Activated T-cell treated with anti-CD3 and anti-CD28 coated beads, Interleukin-2, amount 50 U/mL, for 72 hours (primary cell): ENCODE results near the gene ZNF705A. TPM values are rescaled to one million over a fixed set of nuclear protein-coding genes. Genes with fewer than 3 reads are reported as not detected.
"Not testable (repeated sequence)": the region's sequence is repeated elsewhere in the genome, so short reads cannot be mapped to it uniquely, and the experiment has no call there.

Source experiments
- ATAC-seq, 2 donors: fragments of 150-1000 bp; cut with Tn5 transposase; replicated peaks in 1 of 2; 2 replicates each; pipeline ENCODE4 v1.10.0; 2021; ENCODE audit warnings: moderate library complexity in 2 of 2, mild to moderate bottlenecking in 1 of 2
- DNase-seq, 2 donors: peaks; one replicate each; pipeline ENCODE4 v3.0.0; 2021 to 2022; ENCODE audit warnings: mixed read lengths in 1 of 2
- H3K27ac Mint-ChIP-seq: one replicate; pipeline ENCODE4 v1.8.0; 2022; ENCODE audit warnings: mild to moderate bottlenecking, moderate library complexity, mixed read lengths
- H3K27me3 Mint-ChIP-seq: one replicate; pipeline ENCODE4 v1.8.0; 2022; ENCODE audit warnings: low read depth, mixed read lengths
- H3K36me3 Mint-ChIP-seq, 2 donors: one replicate each; pipeline ENCODE4 v1.8.0; 2022; ENCODE audit warnings: mixed read lengths in 2 of 2, mild to moderate bottlenecking in 1 of 2; ENCODE audit not compliant: insufficient read depth in 2 of 2
- H3K4me1 Mint-ChIP-seq: one replicate; pipeline ENCODE4 v1.8.0; 2022; ENCODE audit warnings: low read depth, mixed read lengths
- H3K4me3 Mint-ChIP-seq, 2 donors: one replicate each; pipeline ENCODE4 v1.8.0; 2022; ENCODE audit warnings: mild to moderate bottlenecking in 2 of 2, mixed read lengths in 2 of 2, moderate library complexity in 2 of 2
- H3K9me3 Mint-ChIP-seq, 2 donors: one replicate each; pipeline ENCODE4 v1.8.0; 2022; ENCODE audit warnings: mixed read lengths in 2 of 2
- total RNA-seq, 2 donors: library from RNA; stranded (reverse); gene quantifications; one replicate each; pipeline ENCODE4 v1.2.3, GENCODE V29; 2022

Gene ZNF705A
- total RNA-seq, 2 donors from 2014 or later: not detected

DNA sequence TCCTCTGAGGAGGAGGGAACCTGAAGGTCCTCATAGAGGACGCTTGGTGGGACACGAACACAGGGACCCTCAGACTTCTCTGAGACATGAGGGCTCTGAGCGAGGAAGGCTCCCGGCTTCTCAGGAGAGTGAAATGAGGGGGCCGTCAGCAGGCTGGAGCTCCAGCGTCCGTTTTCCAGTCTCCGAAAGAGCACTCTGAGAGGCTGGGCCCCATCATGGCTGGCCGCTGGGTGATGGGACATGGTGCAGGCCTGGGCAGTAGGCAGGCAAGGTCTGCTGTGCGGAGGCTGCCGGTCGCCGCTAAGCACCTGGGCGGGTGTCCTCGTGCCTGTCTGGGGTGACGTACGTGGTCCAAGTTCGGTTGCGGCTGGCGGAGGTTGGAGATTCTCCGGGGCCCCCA is 65.0 kb downstream of the ZNF705A start:
- not testable (repeated sequence) for H3K27ac Mint-ChIP-seq, H3K4me3 Mint-ChIP-seq, DNase-seq, H3K4me1 Mint-ChIP-seq, H3K9me3 Mint-ChIP-seq, H3K27me3 Mint-ChIP-seq, ATAC-seq, H3K36me3 Mint-ChIP-seq

DNA sequence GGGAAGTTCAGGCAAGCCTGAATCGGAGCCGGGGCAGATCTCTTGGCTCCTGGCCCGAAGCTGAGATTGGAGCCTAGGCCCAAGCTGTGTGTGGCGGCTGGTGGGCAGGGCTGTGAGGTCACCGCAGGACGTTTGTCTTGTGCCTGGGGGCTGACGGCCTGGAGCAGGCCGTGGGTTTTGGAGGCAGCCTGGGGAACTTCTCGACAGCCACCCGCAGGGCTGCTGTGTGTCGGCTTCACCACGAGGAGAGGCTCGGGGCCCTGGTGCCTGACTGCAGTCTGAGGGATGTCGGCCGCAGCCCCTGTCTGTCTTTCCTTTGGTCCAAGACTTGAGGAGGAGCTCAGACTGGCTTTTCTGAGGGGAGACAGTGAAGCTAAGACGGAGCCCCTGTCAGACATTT is 65.5 kb downstream of the ZNF705A start:
- peaks cover 10% of the 10 kb centered on the region for H3K4me1 Mint-ChIP-seq
- not testable (repeated sequence) for DNase-seq, H3K27me3 Mint-ChIP-seq, H3K4me3 Mint-ChIP-seq, H3K27ac Mint-ChIP-seq, ATAC-seq, H3K9me3 Mint-ChIP-seq, H3K36me3 Mint-ChIP-seq

DNA sequence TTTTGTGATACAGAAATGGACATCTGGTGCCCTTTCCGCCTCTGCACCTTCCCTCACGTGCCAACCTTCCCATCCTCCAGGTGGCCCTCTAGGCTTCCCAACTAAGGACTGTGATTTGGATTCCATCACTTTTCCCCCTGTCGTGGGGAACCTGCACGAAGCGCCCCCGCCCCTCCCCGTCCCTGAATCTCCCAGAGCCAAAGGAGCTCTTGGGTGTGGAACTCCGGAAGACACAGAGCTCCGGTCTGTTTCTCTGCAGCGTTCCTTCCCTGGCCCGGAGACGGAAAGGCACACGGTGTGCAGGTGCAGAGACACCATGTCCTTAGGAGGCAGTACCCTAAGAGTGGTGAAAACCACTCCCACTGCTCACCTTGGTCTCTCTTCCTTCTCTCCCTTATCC is 66.8 kb downstream of the ZNF705A start:
- not testable (repeated sequence) for H3K4me3 Mint-ChIP-seq, ATAC-seq, H3K27ac Mint-ChIP-seq, H3K9me3 Mint-ChIP-seq, DNase-seq, H3K27me3 Mint-ChIP-seq, H3K36me3 Mint-ChIP-seq
- peaks cover 16% of the 10 kb centered on the region for H3K4me1 Mint-ChIP-seq

DNA sequence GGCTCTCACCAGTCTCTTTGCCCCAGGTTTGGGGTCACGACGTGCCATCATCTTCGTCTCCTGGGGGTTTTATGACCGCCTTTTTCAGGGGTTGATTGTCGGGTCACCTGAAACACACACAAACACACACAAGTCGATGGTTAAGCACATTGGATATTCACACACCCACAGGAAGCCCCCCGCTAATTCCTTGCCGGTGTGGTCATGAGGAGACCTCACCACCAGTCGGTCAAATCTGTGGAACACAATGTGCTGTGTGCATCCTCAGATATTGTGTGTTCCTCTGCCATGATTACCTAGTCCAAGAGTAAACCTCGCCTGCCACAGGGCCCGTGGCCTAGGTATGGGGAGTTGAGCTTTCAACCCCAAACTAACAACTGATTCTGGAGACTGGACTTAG is 68.0 kb downstream of the ZNF705A start:
- ATAC-seq, H3K4me3 Mint-ChIP-seq, H3K9me3 Mint-ChIP-seq: not testable (repeated sequence)

DNA sequence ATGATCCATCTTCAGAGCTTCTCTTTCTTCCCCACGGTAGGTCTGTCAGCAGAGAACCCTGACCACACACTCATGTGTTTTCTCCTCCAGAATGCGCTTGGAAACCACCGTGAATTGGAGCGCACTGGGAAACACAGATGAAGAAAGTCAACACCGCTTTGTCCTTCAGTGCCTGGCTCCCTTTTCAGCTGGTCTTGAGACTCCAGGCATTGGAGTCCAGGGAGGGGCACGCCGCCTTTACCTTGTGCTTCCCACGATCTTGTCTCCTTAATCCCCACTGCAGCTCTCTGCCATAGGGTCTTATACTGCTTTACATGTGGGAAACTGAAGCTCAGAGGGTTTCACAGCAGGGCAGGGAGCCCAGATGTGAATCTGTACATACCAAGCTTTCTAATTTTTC is 69.5 kb downstream of the ZNF705A start:
- no peaks in the 10 kb centered on the region for H3K27me3 Mint-ChIP-seq
- peaks cover 21% of the 10 kb centered on the region for H3K4me1 Mint-ChIP-seq
- H3K36me3 Mint-ChIP-seq: no peaks in the 10 kb centered on the region
- no peak for DNase-seq
- H3K9me3 Mint-ChIP-seq: no peaks in the 10 kb centered on the region
- H3K27ac Mint-ChIP-seq: no peak overlapping the region
- H3K4me3 Mint-ChIP-seq: peak overlapping the region; percentile 81 to 88
- no peak for ATAC-seq

More for the DNA sequence above, 68.0 kb downstream of the ZNF705A start:
- H3K27me3 Mint-ChIP-seq, H3K36me3 Mint-ChIP-seq, DNase-seq, H3K27ac Mint-ChIP-seq: not testable (repeated sequence)
- peaks cover 16% of the 10 kb centered on the region for H3K4me1 Mint-ChIP-seq

DNA sequence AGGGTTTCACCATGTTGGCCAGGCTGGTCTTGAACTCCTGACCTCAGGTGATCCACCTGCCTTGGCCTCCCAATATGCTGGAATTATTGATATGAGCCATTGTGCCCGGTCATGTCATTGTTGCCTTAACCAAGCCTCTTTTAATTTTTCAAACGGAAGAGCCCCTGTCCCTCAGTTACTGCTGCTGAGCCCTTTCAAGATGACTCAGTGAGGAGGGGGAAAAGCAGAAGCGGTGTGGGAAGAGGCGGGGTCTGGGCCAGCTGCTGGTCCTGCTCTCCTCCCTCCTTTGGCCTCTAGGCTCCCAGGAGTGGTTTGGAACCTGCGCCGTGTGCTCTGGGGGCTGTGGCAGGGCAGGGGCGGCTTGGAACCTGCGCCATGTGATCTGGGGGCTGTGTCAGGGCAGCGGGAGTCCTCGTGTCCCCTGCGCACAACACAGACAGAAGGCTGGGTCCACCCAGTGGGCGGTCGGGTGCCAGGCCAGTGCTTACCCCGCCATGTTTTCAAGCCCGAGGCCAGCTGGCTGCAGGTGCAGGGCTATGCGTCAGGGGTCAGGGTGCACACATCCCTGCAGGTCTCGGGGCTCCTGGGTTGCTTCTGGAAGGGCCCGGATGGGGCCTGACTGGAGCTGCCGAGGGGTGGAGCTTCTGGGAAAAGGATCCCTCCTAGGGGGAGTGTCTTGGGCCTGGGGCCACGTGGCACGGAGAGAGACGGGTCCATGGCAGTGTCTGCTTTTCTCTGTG is 70.3 kb downstream of the ZNF705A start, which contains the start of gene FAM90A1:
Gene FAM90A1 (minus strand): TSS at position 627 of the 740 bp plus-strand sequence. CDS start 2,786 bp downstream, outside the sequence.
- Mint-ChIP-seq H3K27ac (peak within 1 kb of the TSS; percentile 57), H3K4me3 (peak within 1 kb of the TSS; percentile 81 to 88), H3K4me1 (peaks cover 29% of the 10 kb centered on the region)
- H3K9me3 Mint-ChIP-seq, H3K27me3 Mint-ChIP-seq, H3K36me3 Mint-ChIP-seq, ATAC-seq: not testable (repeated sequence)
- DNase-seq: peak; percentile 31 to 49

DNA sequence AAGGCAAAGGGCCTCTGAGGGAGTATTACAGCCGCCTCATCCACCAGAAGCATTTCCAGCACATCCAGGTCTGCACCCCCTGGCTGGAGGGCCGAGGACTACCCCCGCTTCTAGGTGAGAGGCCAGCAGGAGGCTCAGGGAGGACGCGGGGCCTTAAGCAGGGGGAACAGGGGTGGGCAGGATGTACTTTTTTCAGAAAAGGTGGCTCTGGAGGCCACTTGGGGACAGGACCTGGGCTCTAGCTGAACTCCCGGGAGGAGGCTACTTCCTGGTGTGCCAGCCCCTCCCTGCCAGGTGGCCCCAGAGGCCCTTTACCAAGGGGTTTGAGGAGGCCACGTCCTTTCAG is 70.9 kb downstream of the ZNF705A start:
- not testable (repeated sequence) for H3K36me3 Mint-ChIP-seq, H3K27me3 Mint-ChIP-seq, ATAC-seq, H3K9me3 Mint-ChIP-seq, DNase-seq, H3K27ac Mint-ChIP-seq
- peak overlapping the region; percentile 81 to 88 for H3K4me3 Mint-ChIP-seq
- peaks cover 29% of the 10 kb centered on the region for H3K4me1 Mint-ChIP-seq

DNA sequence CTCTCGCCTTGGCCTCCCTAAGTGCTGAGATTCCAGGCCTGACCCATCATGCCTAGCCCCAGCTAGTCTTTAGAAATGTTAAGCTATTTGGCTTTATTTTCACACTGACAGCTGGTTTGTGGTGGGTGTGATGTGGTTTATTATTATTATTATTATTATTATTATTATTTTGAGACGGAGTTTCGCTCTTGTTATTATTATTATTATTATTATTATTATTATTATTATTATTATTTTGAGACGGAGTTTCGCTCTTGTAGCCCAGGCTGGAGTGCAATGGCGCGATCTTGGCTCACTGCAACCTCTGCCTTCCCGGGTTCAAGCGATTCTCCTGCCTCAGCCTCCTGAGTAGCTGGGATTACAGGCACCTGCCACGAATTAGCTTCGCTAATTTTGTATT is 71.8 kb downstream of the ZNF705A start:
- H3K36me3 Mint-ChIP-seq, DNase-seq, H3K9me3 Mint-ChIP-seq, ATAC-seq, H3K27me3 Mint-ChIP-seq, H3K27ac Mint-ChIP-seq: not testable (repeated sequence)
- peak overlapping the region in 1 of 2 donors; percentile 88 for H3K4me3 Mint-ChIP-seq
- peaks cover 29% of the 10 kb centered on the region for H3K4me1 Mint-ChIP-seq

DNA sequence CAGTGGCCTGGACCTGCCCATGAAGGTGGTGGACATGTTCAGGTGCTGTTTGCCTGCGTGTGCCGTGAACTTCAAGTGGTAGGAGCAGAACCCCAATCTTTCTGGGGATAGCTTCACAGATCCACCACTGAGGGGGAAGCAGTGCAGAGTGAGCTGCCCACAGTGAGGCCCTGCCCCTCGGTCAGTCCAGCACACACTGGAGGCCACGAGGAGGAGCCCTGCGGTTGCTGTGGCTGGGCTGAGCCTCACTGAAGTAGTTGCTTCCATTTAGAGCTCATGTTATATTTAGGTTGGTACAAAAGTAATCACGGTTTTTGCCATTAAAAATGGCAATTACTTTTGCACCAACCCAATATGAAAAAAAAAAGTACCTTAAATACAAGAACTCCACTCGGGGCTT is 72.7 kb downstream of the ZNF705A start:
- not testable (repeated sequence) for DNase-seq, H3K27me3 Mint-ChIP-seq, H3K27ac Mint-ChIP-seq, H3K36me3 Mint-ChIP-seq, H3K4me3 Mint-ChIP-seq, H3K9me3 Mint-ChIP-seq, ATAC-seq
- H3K4me1 Mint-ChIP-seq: peaks cover 29% of the 10 kb centered on the region

Other genes starting within 250 kb of the ZNF705A start
- gene SLC2A3, start 220.8 kb upstream of the ZNF705A start, total RNA-seq: 100 to 1,000 TPM; 312 to 509 TPM
- gene FOXJ2, start 124.3 kb upstream of the ZNF705A start, total RNA-seq: 10 to 100 TPM; 26.6 to 27.8 TPM
- gene C3AR1, start 90.7 kb upstream of the ZNF705A start, total RNA-seq: under 1 TPM; 0.19 to 0.79 TPM
- gene NECAP1, start 74.7 kb upstream of the ZNF705A start, total RNA-seq: 10 to 100 TPM; 34.2 to 43.5 TPM
- gene CLEC4A, start 33.4 kb upstream of the ZNF705A start, total RNA-seq: under 1 TPM in 1 of 2 donors, not detected in 1; 0.95 TPM
- 1 to 10 TPM in 1 of 2 donors, under 1 TPM in 1; 0.67 to 1.3 TPM for gene FAM90A1, start 70.6 kb downstream of the ZNF705A start, total RNA-seq